GM21737 (cell line): ENCODE measurements around the gene C1RL.

ENCODE experiments used
- ATAC-seq: cut with Tn5 transposase; IDR thresholded peaks from one replicate; pipeline ENCODE4 v1.9.1; 2021; ENCODE audit warnings: mild to moderate bottlenecking, moderate library complexity; ENCODE audit not compliant: unreplicated experiment

The C1RL gene

GRCh38 chr12:7108796-7109571 lies at the start of gene C1RL:
Gene C1RL, minus strand, starts transcription at chr12:7109214. Its CDS starts 34 bp downstream, at chr12:7109180.
- no peak for ATAC-seq

- no peak for ATAC-seq
Measured at GRCh38 chr12:7157391-7157790, 48.4 kb upstream of the C1RL start.

- ATAC-seq = no peak
Measured at GRCh38 chr12:7156259-7157197, 47.5 kb upstream of the C1RL start.

GRCh38 chr12:7155471-7156034 lies 46.5 kb upstream of the C1RL start:
- no peak for ATAC-seq

GRCh38 chr12:7154901-7155470 lies 46.0 kb upstream of the C1RL start:
- no peak for ATAC-seq

- ATAC-seq = no peak
Measured at GRCh38 chr12:7154042-7154441, 45.0 kb upstream of the C1RL start.

GRCh38 chr12:7152818-7153217 lies 43.8 kb upstream of the C1RL start:
- ATAC-seq = no peak

- ATAC-seq = no peak
Measured at GRCh38 chr12:7151532-7151931, 42.5 kb upstream of the C1RL start.

- no peak for ATAC-seq
Measured at GRCh38 chr12:7150841-7151240, 41.8 kb upstream of the C1RL start.

- ATAC-seq = no peak
Measured at GRCh38 chr12:7150356-7150755, 41.3 kb upstream of the C1RL start.

GRCh38 chr12:7146906-7147305 lies 37.9 kb upstream of the C1RL start:
- no peak for ATAC-seq

- ATAC-seq = no peak
Measured at GRCh38 chr12:7146228-7146627, 37.2 kb upstream of the C1RL start.

- no peak for ATAC-seq
Measured at GRCh38 chr12:7145671-7146070, 36.7 kb upstream of the C1RL start.

- no peak for ATAC-seq
Measured at GRCh38 chr12:7144414-7145120, 35.6 kb upstream of the C1RL start.

- no peak for ATAC-seq
Measured at GRCh38 chr12:7143564-7143963, 34.5 kb upstream of the C1RL start.

GRCh38 chr12:7142809-7143465 lies 33.9 kb upstream of the C1RL start:
- no peak for ATAC-seq

- ATAC-seq = no peak
Measured at GRCh38 chr12:7142056-7142644, 33.1 kb upstream of the C1RL start.

- no peak for ATAC-seq
Measured at GRCh38 chr12:7141351-7142005, 32.5 kb upstream of the C1RL start.

GRCh38 chr12:7139200-7139599 lies 30.2 kb upstream of the C1RL start:
- no peak for ATAC-seq
